Lower leg skin (tissue), 3 donors: ENCODE data around the gene ST8SIA4.

Source experiments
- CTCF ChIP-seq, 3 donors: fragments of 450-650 bp; IDR thresholded peaks; one replicate each; pipeline ENCODE4 v1.5.1; 2016; ENCODE audit warnings: antibody characterized with exemption in 3 of 3, mild to moderate bottlenecking in 3 of 3, moderate library complexity in 2 of 3
- POLR2A ChIP-seq, 2 donors: fragments of 450-650 bp; IDR thresholded peaks; one replicate each; pipeline ENCODE4 v1.6.1; 2016 to 2017; ENCODE audit warnings: antibody characterized with exemption in 2 of 2, mild to moderate bottlenecking in 1 of 2, moderate library complexity in 1 of 2

DNA sequence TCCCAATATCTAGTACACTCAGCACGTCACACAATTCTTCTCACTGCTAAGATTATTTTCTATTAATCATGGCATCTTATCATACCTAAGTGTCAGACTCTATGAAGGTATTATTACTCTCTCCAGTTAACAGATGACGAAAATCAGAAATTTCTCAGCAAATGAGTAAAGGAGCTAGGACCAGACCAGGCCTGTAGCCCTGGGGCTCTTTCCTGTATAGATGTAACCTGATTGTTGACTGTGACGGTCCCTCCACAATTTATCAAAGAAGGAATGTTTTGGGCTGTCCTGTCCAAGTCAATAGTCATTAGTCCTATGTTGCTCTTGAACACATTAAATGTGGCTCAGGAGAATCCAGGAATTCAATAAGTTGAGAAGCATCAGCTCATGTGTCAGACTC, 106.2 kb downstream of the ST8SIA4 start:
- TF ChIP-seq CTCF (IDR thresholded peaks at IDR 0.05) (no peak), POLR2A (IDR thresholded peaks at IDR 0.05) (no peak)
